HG02884 (cell line): ENCODE measurements around the gene OS9.

ENCODE experiments used
- ATAC-seq: cut with Tn5 transposase; IDR thresholded peaks from one replicate; pipeline ENCODE4 v1.9.1; 2021; ENCODE audit warnings: mild to moderate bottlenecking, moderate library complexity; ENCODE audit not compliant: unreplicated experiment

Gene OS9

GRCh38 chr12:57735198-57735855, 41.4 kb downstream of the OS9 start:
- ATAC-seq, result no peak

GRCh38 chr12:57735952-57736740, 42.2 kb downstream of the OS9 start:
- no peak for ATAC-seq

- ATAC-seq, result no peak
These were observed 43.0 kb downstream of the OS9 start for GRCh38 chr12:57736741-57737466.

GRCh38 chr12:57737467-57738460, 43.8 kb downstream of the OS9 start:
- no peak for ATAC-seq

GRCh38 chr12:57738661-57739237, 44.8 kb downstream of the OS9 start, which contains the start of gene AGAP2:
Gene AGAP2 (minus strand): TSS chr12:57738742. CDS start chr12:57738246, 496 bp downstream.
- ATAC-seq, result no peak

GRCh38 chr12:57739387-57739786, 45.5 kb downstream of the OS9 start:
- ATAC-seq, result no peak

GRCh38 chr12:57739914-57740538, 46.1 kb downstream of the OS9 start:
- ATAC-seq, result no peak

GRCh38 chr12:57740656-57741412, 46.9 kb downstream of the OS9 start:
- ATAC-seq, result peak; percentile 39

- ATAC-seq, result no peak
These were observed 47.5 kb downstream of the OS9 start for GRCh38 chr12:57741413-57741789.

GRCh38 chr12:57741844-57742738, 48.2 kb downstream of the OS9 start:
- ATAC-seq, result peak; percentile 47

- ATAC-seq, result no peak
These were observed 49.8 kb downstream of the OS9 start for GRCh38 chr12:57743769-57744168.

GRCh38 chr12:57744194-57744776, 50.4 kb downstream of the OS9 start:
- peak; percentile 33 for ATAC-seq

- peak; percentile 78 for ATAC-seq
These were observed 51.0 kb downstream of the OS9 start, which contains the start of gene TSPAN31 for GRCh38 chr12:57744777-57745484. Gene TSPAN31 (plus strand): TSS chr12:57745039. CDS start chr12:57745155, 116 bp downstream.

GRCh38 chr12:57745485-57745881, 51.6 kb downstream of the OS9 start:
- ATAC-seq, result no peak

- no peak for ATAC-seq
These were observed 52.1 kb downstream of the OS9 start for GRCh38 chr12:57746025-57746424.

- ATAC-seq, result no peak
These were observed 55.1 kb downstream of the OS9 start for GRCh38 chr12:57749061-57749460.
